Measurements from ENCODE around the gene STRIP1. TPM values are rescaled to one million over a fixed set of nuclear protein-coding genes. Genes with fewer than 3 reads are reported as not detected.

The STRIP1 gene
- total and polyA plus RNA-seq, 2 experiments from 2014 or later = 40.2 to 78.3 TPM

DNA sequence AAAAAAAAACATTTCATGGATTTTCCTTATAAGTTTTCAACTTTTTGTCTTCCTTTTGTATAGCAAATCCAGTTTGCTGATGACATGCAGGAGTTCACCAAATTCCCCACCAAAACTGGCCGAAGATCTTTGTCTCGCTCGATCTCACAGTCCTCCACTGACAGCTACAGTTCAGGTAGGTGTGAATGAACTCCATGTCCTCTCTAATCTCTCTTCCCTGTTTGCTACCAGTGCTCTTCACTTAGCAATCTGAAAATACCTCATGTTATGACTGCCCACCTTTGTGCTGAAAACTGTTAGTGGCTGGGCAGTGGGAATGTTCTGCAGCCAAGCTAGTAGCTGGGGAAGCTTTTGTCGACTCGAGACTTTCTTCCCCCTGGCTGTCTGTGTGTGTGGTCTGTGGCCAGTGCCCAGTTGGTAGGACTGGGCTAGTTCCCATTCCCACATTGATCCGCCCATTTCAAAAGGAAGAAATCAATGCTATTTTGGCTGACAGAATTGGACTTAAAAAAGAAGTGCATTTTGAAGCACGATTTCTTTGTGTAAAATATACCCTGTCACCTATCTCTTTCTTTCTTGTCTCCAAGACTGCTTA lies 25.4 kb upstream of the STRIP1 start:
- H3K27me3 ChIP-seq = no peaks in the 10 kb centered on the region
- TF ChIP-seq, protein P1, sequence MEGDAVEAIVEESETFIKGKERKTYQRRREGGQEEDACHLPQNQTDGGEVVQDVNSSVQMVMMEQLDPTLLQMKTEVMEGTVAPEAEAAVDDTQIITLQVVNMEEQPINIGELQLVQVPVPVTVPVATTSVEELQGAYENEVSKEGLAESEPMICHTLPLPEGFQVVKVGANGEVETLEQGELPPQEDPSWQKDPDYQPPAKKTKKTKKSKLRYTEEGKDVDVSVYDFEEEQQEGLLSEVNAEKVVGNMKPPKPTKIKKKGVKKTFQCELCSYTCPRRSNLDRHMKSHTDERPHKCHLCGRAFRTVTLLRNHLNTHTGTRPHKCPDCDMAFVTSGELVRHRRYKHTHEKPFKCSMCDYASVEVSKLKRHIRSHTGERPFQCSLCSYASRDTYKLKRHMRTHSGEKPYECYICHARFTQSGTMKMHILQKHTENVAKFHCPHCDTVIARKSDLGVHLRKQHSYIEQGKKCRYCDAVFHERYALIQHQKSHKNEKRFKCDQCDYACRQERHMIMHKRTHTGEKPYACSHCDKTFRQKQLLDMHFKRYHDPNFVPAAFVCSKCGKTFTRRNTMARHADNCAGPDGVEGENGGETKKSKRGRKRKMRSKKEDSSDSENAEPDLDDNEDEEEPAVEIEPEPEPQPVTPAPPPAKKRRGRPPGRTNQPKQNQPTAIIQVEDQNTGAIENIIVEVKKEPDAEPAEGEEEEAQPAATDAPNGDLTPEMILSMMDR (IDR thresholded peaks at IDR 0.05; ENCODE audit: low read depth, low read length) = no peak
- H3K9me3 ChIP-seq (ENCODE audit: low read depth) = no peaks in the 10 kb centered on the region
- no peak overlapping the region for H3K4me3 ChIP-seq
- H3K4me1 ChIP-seq (ENCODE audit: low read depth) = peaks cover 34% of the 10 kb centered on the region
- H3K27ac ChIP-seq = peak overlapping the region; percentile 36
- peaks cover 48% of the 10 kb centered on the region for H3K36me3 ChIP-seq
- no peak for DNase-seq (ENCODE audit: low read depth in 1 of 2, low spot score in 1 of 2)

DNA sequence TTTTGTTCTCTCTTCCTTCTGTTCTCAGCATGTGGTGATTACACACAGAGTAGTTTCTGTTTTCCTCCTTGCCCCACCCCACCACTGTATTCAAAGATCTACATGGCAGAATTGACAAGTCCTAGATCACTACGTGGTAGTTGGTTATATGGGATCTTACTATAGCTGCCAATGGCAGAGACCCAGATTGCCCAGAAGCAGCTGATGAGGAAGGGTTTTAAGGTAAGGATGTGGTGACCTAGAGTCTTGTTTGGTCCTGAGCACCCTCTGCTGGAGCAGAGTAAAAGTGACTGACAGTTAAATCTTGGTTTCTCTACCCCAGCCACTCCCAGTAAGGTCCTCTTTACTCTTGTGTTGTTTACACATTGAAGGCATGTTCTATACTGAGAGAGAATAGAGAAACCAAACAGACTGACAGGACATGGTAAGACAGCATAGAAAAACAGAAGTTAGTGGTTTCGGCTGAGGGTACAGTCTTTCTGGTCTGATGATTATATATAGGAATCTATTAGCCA lies 22.8 kb upstream of the STRIP1 start:
- H3K27me3 ChIP-seq = no peaks in the 10 kb centered on the region
- peaks cover 9% of the 10 kb centered on the region for H3K4me1 ChIP-seq (ENCODE audit: low read depth)
- TF ChIP-seq, protein P1 (IDR thresholded peaks at IDR 0.05; ENCODE audit: low read depth, low read length) = peak; percentile 67
- no peak overlapping the region for H3K4me3 ChIP-seq
- H3K27ac ChIP-seq = no peak overlapping the region
- H3K9me3 ChIP-seq (ENCODE audit: low read depth) = no peaks in the 10 kb centered on the region
- DNase-seq (ENCODE audit: low read depth in 1 of 2, low spot score in 1 of 2) = peak; percentile 39 to 77
- H3K36me3 ChIP-seq = peaks cover 73% of the 10 kb centered on the region

DNA sequence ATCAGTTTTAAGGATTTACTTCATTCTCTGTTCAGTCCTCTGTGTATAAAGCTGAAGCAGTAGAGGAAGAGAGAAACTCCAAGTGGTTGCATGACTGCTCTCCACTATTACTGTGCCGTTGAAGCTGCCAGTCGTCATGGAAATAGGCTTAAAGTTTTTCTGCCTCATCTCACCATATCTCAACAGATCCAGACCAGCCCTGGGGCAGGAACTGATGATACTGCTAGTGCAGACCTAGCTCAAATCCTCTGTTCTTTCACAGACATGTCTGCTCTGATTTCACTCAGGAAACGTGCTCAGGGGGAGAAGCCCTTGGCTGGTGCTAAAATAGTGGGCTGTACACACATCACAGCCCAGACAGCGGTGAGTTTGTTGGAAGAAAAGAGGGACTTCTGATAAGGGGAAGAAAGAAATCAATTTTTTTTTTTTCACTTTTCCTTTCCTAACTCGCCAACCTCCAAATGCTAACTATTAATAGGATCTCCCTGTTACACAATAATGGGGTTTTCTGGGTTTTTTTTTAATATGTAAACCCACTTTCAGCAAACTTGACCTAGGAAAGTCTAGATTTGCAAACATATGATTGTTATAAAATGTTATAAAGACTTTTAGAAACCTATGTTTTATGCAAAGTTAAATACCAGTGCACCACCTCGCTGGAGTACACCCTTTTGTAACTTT lies 22.2 kb upstream of the STRIP1 start:
- TF ChIP-seq, protein P1 (IDR thresholded peaks at IDR 0.05; ENCODE audit: low read depth, low read length) = no peak
- H3K27ac ChIP-seq = no peak overlapping the region
- peaks cover 2% of the 10 kb centered on the region for H3K4me1 ChIP-seq (ENCODE audit: low read depth)
- H3K27me3 ChIP-seq = no peaks in the 10 kb centered on the region
- DNase-seq (ENCODE audit: low read depth in 1 of 2, low spot score in 1 of 2) = no peak
- peaks cover 80% of the 10 kb centered on the region for H3K36me3 ChIP-seq
- no peaks in the 10 kb centered on the region for H3K9me3 ChIP-seq (ENCODE audit: low read depth)
- H3K4me3 ChIP-seq = no peak overlapping the region

DNA sequence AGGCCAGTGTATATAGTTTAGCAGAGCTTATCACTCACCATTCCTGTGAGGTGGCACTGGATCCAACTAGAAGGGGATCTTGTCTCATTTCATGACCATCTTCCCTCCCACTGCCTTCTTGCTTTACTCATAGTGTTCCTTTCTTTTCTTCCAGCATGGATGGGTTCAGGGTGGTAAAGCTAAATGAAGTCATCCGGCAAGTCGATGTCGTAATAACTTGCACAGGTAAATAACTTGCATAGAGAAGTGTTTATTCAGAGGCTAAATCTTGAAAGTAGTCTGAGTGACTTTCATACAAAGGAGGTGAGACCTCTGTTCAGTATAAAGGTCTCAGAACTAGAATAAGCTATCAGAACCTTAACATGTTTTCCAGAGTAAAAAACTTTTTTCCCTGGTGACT lies 16.6 kb upstream of the STRIP1 start:
- Histone ChIP-seq H3K4me3 (no peak overlapping the region), H3K9me3 (ENCODE audit: low read depth) (no peaks in the 10 kb centered on the region), H3K36me3 (peaks cover 98% of the 10 kb centered on the region), H3K27me3 (no peaks in the 10 kb centered on the region), H3K27ac (no peak overlapping the region), H3K4me1 (ENCODE audit: low read depth) (no peaks in the 10 kb centered on the region)
- DNase-seq (ENCODE audit: low read depth in 1 of 2, low spot score in 1 of 2) = no peak
- TF ChIP-seq, protein P1 (IDR thresholded peaks at IDR 0.05; ENCODE audit: low read depth, low read length) = no peak

DNA sequence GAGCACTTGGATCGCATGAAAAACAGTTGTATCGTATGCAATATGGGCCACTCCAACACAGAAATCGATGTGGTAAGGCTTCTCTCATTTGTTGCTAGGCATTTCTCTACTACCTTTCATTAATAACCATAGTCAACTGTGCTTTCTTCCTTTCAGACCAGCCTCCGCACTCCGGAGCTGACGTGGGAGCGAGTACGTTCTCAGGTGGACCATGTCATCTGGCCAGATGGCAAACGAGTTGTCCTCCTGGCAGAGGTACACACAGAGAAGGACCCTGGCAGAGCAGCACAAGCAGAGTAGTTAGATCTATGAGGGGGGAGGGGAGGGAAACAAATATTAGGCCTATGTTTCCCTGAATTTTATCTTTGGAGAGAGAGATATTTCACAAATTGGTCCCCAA lies 16.0 kb upstream of the STRIP1 start:
- Histone ChIP-seq H3K27me3 (no peaks in the 10 kb centered on the region), H3K9me3 (ENCODE audit: low read depth) (no peaks in the 10 kb centered on the region), H3K27ac (no peak overlapping the region), H3K4me3 (no peak overlapping the region), H3K4me1 (ENCODE audit: low read depth) (no peaks in the 10 kb centered on the region), H3K36me3 (peaks cover 93% of the 10 kb centered on the region)
- TF ChIP-seq, protein P1 (IDR thresholded peaks at IDR 0.05; ENCODE audit: low read depth, low read length) = no peak
- no peak for DNase-seq (ENCODE audit: low read depth in 1 of 2, low spot score in 1 of 2)

Data from cardiac muscle cell (in vitro differentiated cells and primary cell).